Coronary artery (tissue), 2 donors: ENCODE measurements around the gene FDXR.
A peak's percentile ranks its signal among the peaks of the same experiment; 100 is the strongest.

Experiments
- DNase-seq: peaks from one replicate; pipeline ENCODE4 v3.0.0-alpha.2; 2017; ENCODE audit warnings: low spot score
- H3K27ac ChIP-seq, 2 donors: fragments of 200-600 bp; sonication (generic); one replicate each; pipeline ENCODE4 v1.5.1; 2016 to 2019
- H3K4me3 ChIP-seq: fragments of 200-600 bp; sonication (generic); 2 replicates; pipeline ENCODE4 v1.5.1; 2016; ENCODE audit warnings: mild to moderate bottlenecking, moderate library complexity
- TF ChIP-seq, protein P1 (sequence below): fragments of 200-600 bp; sonication (generic); IDR thresholded peaks from one replicate; pipeline ENCODE4 v1.5.1; 2019; ENCODE audit warnings: antibody characterized with exemption

FDXR gene

GRCh38 chr17:74893936-74894671, 21.3 kb upstream of the FDXR start:
- TF ChIP-seq, protein P1, sequence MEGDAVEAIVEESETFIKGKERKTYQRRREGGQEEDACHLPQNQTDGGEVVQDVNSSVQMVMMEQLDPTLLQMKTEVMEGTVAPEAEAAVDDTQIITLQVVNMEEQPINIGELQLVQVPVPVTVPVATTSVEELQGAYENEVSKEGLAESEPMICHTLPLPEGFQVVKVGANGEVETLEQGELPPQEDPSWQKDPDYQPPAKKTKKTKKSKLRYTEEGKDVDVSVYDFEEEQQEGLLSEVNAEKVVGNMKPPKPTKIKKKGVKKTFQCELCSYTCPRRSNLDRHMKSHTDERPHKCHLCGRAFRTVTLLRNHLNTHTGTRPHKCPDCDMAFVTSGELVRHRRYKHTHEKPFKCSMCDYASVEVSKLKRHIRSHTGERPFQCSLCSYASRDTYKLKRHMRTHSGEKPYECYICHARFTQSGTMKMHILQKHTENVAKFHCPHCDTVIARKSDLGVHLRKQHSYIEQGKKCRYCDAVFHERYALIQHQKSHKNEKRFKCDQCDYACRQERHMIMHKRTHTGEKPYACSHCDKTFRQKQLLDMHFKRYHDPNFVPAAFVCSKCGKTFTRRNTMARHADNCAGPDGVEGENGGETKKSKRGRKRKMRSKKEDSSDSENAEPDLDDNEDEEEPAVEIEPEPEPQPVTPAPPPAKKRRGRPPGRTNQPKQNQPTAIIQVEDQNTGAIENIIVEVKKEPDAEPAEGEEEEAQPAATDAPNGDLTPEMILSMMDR, result no peak
- H3K4me3 ChIP-seq, result peak overlapping the region; percentile 63
- no peak for DNase-seq
- no peak overlapping the region for H3K27ac ChIP-seq

DNA sequence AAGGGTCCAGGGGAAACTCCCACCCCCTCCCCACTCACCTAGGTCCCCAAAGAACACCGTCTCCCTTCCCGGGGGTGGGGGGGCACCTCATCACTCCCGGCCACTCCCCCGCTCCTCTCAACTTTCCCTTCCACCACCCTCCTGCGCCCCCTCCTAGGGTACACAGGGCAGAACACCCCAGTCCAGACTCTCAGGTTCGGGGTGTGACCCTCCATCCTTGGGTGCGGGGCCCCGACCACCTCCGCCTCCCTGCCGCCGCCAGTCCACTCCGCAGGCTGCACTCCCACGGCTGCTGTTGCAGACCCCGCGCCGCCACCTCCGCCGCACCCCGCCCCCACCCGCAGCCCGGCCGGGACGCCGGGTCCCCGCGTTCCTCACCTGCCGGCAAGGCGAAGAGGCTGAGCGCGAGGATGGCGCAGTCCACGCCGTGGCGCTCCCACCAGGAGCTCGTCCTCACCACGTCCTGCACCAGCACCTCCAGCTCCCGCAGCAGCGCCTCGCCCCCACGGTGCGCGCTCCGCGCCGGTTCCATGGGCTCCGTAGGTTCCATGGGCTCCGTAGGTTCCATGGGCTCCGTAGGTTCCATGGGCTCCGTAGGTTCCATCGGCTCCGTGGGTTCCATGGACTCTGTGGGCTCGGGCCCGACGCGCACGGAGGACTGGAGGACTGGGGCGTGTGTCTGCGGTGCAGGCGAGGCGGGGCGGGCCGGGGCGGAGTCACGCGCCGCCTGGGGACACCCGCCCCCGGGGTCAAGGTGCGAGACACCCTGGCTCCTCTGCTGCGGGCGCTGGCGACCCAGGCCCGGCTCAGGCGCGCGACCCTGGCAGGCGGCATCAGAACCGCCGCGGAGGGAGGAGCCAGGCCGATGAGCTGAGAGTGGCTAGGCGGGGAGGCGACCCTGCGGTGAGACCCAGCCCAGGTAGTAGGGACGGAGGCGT, 20.4 kb upstream of the FDXR start, which contains the start of gene FADS6:
Gene FADS6 (minus strand): TSS at position 660 of the 938 bp plus-strand sequence. CDS start 38 bp downstream, at position 622.
- Histone ChIP-seq H3K27ac (no peak within 1 kb of the TSS), H3K4me3 (peak within 1 kb of the TSS; percentile 63)
- DNase-seq, result no peak
- TF ChIP-seq, protein P1, result no peak

- TF ChIP-seq, protein P1, result no peak
- no peak overlapping the region for H3K4me3 ChIP-seq
- DNase-seq, result no peak
- H3K27ac ChIP-seq, result no peak overlapping the region
Observed at GRCh38 chr17:74892013-74892841, 19.4 kb upstream of the FDXR start.

DNA sequence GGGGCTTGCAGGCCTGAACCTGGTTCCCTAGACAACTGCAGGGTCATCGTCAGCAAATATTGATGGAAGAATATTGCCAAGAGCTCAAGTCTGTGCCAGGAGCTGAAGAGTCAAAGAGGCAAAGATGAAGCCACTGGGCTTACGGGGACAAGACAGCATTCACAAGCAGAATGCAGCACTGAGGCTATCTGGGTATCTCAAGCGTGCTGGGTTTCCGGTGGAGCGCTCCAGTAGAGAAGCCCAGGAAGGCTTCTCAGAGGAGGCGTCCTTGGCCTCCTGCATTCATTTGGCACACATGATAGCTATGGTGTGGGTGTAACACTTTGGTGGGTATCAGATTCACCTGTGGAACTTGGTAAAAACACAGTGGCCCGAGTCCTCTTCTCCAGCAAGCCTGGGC, 17.8 kb upstream of the FDXR start:
- no peak overlapping the region for H3K4me3 ChIP-seq
- DNase-seq, result no peak
- no peak overlapping the region for H3K27ac ChIP-seq
- TF ChIP-seq, protein P1, result no peak

GRCh38 chr17:74888469-74888868, 15.7 kb upstream of the FDXR start:
- no peak for DNase-seq
- TF ChIP-seq, protein P1, result no peak
- H3K4me3 ChIP-seq, result no peak overlapping the region

DNA sequence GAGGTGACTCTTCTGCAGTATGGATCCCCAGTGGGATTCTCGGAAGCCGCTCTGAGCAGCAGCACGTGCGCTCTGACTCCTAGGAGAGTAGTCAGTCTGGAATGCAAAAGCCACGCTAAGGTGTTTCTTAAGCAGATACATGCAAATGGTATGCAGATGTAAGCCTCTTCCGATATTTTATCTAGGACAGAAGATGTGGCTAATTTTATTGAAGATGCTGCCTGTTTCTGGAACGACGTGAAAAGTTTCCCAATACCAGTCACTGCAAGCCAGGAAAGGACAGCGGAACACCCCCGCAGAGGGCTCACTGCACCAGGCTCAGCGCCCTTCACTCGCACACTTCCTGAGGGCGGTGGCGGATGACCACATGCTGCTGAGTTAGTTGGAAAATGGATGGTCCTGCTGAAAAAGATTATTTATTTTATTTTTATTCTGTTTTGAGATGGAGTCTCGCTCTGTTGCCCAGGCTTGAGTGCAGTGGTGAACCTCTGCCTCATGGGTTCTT, 10.5 kb upstream of the FDXR start:
- no peak overlapping the region for H3K27ac ChIP-seq
- TF ChIP-seq, protein P1, result no peak
- no peak for DNase-seq
- no peak overlapping the region for H3K4me3 ChIP-seq

More at GRCh38 chr17:74888469-74888868, 15.7 kb upstream of the FDXR start:
- no peak overlapping the region for H3K27ac ChIP-seq
